T-helper 22 cell (primary cell): ENCODE measurements around the gene UGDH.
A peak's percentile ranks its signal among the peaks of the same experiment; 100 is the strongest.
"Not testable (repeated sequence)": the region's sequence is repeated elsewhere in the genome, so short reads cannot be mapped to it uniquely, and the experiment has no call there.

Experiments
- DNase-seq: peaks from one replicate; pipeline ENCODE4 v3.0.0-alpha.2; 2020; ENCODE audit warnings: low read depth

Gene UGDH

DNA sequence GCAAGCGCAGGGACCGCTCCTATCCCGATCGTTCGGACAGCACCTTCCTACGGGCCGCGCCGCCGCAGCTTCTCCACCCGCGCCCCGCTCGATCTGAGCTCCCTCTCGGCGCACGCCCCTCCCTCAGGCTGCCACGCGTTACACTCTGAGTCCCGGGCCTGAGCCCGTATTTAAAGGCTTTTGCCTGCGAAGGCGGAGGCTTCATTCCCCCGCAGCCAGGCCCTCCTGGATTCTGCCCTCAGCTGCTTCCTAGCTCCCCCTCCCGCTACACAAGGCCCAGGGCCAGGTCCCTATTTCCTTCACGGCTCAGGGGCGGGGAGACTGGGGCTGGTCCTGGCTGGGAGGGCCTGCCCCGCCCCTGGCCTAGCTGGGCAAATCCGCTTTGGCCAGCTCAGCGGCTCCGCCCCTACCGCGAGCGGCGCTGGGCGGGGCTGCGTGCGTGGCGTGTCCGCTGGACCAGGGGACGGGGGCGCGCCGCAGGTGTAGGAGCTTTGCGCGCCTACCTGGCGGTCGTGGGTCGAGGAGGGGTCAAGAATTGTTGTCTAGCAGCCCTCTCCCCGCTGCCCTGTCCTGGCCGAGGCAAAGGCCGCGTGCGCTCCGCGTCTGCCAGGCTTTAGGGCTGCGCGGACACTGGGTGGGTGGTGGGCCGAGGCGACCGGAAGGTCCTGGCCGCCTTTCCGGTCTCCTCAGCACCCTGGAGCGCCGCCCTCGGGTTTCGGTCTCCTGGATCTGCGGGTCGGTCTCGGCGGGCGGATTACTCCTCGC is at the start of gene UGDH:
UGDH (minus strand) TSS at position 144 of the 765 bp plus-strand sequence. CDS start 5,927 bp downstream, outside the sequence.
- peak; percentile 89 for DNase-seq

DNA sequence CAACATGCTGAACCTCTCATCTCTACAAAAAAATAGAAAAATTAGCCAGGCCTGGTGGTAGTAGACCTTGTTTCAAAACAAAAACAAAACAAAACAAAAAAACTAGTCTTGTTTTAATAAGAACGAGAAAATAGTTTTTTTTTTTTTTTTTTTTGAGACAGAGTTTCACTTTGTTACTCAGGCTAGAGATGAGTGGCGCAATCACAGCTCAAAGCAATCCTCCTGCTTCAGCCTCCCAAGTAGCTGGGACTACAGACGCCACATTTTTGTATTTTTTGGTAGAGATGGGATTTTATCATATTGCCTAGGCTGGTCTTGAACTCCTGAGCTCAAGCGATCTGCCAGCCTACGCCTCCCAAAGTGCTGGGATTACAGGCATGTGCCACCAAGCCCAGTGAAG is 47.7 kb upstream of the UGDH start:
- DNase-seq, result no peak

DNA sequence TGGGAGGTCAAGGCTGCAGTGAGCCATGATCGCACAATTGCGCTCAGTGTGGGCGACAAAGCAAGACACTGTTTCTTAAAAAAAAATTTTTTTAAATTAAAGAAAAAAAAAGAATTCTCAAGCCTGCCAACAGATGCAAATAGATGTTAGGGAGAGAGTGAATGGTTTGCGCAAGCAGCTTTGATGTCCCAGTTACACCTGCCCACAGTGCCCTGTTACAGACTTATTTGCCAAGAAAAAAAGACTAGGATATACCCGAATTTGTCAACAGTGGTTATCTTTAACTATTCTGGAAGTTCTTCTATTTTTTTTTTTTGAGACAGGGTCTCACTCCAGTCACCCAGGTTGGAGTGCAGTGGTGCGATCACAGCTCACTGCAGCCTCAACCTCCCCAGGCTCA is 44.3 kb upstream of the UGDH start:
- DNase-seq, result no peak

DNA sequence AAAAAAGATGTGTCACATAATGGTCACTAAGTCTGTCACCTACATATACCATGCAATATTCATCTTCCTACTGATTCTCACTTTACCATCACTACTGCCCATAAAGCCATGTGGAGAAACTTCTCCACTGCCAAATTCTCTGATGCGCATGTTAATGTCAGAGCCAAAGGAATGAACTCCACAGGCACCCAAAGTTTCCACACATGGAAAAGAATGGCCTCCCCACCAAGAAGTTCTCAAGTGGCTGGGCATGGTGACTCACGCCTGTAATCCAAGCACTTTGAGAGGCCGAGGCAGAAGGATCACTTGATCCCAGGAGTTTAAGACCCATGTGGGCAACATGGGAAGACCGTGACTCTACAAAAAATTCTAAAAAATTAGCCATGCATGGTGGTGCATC is 43.8 kb upstream of the UGDH start:
- no peak for DNase-seq

DNA sequence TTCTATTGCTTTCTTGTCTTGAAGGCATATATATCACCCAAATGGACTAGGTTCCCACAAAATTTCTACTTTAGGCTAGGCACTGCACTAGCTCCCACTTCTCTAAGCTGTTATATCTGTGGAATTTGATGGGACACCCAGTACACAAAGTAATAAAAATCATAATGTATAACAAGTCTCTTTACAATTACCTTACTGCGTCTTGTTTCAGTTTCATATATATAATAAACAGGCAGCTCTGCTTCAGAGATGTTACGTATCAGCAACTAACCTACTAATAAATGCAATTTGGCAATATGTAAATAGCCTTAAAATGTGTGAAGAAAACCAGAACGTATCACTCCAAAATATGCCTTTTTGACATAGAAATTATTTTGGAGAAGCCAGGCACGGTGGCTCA is 42.0 kb upstream of the UGDH start:
- no peak for DNase-seq

DNA sequence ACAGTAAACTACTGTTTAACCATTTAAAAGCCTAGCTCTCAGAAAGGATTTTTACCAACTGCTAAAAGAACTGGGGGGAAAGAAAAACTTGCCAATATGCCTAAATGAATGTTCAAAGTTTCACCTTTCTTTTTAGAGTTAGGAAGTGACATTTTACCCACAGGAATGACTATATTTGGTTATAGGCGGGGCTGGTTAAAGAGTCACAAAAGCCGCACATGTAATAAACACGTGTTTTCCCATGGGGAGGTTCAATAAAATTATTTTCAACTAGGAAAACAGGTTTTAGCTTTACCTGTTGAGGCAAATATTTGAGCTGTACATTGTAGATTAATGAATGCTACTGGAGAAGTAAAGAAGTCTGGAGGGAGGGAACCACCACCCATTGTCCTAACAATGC is 41.6 kb upstream of the UGDH start:
- DNase-seq, result no peak

DNA sequence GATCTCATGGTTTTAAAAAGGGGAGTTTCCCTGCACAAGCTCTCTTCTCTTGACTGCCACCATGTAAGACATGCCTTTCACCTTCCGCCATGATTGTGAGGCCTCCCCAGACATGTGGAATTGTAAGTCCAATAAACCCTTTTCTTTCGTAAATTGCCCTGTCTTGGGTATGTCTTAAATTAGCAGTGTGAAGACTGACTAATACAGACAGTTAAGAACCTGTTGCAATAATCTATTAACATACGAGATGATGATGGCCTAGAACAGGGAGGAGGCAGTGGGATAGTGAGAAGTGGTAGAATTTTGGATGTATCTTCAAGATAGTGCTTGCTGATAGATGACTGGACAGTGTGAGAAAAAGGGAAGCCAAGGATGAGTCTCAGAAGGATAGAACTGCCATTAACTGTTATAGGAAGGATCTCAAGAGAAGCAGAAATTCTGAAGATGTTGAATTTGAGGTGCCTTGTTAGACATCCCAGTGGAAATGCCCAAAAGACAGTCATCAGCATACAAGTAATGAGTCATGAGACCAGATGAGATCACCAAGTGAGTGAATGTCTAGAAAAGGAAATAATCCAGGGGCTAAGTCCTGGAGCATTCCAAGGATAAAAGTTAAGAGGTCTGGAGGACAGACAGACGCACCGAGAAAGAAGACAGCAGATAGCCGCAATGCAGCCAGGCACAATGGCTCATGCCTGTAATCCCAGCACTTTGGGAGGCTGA is 38.8 kb upstream of the UGDH start:
- no peak for DNase-seq

DNA sequence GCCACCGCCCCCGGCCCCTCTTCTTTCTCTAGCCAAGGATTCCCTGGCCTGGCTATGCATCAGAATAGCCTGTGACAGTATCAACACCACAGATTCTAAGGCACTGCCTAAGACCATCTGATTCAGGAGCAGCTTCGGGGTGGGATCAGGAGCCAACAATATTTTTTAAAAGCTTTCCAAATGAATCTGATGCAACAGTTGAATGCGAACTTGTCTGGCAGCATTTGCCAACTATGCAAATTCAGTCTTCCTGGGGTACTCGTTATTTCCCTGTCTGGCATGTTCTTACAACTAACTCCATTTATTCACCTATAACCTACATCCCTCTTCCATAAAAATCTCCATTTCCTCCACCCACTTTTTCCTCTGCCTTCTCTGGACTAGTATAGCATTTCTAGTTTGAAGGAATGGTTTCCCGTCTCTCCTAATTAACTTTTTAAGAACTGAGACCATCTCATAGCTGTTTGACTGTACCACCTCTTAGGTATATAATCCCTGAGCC is 36.2 kb upstream of the UGDH start:
- no peak for DNase-seq

DNA sequence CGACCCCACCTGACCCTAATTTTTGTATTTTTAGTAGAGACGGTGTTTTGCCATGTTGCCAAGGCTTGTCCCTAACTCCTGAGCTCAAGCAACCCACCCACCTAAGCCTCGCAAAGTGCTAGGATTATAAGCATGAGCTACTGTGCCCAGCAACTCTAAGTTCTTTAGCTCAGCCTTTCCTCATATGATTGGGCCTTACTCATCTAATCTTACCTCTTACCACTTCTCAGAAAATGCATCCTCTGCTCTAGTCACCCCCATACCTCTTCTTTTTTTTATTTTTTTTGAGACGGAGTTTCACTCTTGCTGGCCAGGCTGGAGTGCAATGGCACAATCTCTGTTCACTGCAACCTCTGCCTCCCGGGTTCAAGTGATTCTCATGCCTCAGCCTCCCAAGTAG is 35.6 kb upstream of the UGDH start:
- DNase-seq, result no peak

DNA sequence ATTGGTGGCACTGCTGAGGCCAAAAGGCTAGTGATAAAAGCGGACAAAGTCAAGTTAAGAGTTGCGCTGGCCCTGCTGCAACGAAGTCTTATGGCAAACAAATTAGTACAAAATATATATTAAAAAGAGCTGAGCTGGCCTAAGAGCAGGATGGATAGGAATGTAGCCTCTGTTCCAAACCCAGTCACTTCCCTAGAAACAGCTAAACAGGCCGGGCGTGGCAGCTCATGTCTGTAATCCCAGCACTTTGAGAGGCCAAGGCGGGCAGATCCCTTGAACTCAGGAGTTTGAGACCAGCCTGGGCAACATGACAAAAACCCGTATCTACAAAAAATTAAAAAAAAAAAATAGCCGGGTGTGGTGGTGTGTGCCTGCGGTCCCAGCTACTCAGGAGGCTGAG is 32.4 kb upstream of the UGDH start:
- no peak for DNase-seq

DNA sequence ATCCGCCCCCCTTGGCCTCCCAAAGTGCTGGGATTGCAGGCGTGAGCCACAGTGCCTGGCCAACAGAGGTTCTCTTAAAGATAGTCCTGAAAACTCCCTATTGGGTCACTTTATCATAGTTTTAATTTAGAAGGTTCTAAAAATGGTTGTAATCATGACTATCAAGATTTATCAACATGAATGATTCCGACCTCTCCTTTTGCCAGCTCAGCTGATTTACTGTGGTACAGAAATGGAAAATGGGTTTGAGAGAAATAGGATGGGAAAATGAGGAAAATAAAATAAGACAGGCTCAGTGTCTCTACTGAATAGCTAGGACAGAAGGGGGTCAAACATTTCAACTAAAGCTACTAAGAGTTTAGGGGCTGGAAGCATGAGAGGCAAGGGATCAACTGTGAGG is 28.2 kb upstream of the UGDH start:
- DNase-seq, result no peak

DNA sequence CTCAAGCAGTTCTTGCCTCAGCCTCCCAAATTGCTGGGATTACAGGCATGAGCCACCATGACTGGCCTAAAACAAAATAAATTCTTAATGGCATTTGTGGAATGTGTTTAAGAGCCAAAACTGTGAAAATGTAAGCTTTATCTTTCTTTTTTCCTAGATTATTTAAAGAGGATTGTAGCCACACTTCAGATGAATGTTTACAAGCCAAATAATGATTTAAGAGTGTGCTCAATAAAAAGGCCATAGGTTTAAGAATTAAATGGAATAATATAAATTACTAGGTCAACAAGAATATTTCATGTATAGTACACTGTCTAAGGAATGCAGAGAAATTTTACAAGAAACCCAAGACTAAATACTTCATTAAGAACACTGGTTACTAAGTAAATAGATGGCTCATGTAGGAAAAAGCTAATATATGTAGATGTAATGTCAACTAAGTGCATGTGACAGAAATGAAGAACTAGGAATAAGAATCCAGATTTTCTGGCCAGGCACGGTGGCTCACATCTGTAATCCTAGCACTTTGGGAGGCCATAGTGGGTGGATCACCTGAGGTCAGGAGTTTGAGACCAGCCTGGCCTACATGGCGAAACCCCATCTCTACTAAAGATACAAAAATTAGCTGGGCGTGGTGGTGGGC is 21.3 kb upstream of the UGDH start:
- DNase-seq, result no peak

DNA sequence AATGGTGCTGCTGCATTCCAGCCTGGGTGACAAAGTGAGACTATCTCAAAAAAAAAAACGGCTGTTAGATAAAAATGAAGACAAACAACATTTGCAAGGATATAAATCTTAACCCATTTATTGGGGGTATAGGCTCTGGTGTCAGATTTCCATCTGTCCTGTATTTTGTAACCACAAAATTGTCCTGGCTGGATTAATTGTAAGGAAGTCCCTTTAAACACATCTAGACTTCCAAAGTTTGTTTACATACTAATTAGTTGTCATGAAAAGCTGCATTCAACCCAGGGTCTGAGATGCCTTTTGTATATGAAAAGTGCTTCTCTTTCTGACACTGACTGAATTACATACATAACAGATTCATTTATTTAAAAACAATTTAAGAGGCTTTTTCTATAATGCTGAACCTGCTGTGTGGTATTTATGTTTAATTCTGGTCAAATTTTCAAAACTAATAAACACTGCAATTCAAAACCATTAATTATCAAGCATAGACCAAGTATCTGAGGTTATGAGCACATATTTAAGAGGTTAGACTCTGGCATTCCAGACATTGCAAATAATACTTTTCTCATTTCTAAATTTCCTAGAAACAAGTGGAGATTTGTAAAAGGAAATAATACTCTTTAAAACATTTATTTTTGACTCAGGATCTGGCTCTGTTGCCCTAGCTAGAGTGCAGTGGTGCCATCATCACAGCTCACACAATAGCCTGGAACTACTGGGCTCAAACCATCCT is 17.5 kb upstream of the UGDH start:
- DNase-seq, result no peak

DNA sequence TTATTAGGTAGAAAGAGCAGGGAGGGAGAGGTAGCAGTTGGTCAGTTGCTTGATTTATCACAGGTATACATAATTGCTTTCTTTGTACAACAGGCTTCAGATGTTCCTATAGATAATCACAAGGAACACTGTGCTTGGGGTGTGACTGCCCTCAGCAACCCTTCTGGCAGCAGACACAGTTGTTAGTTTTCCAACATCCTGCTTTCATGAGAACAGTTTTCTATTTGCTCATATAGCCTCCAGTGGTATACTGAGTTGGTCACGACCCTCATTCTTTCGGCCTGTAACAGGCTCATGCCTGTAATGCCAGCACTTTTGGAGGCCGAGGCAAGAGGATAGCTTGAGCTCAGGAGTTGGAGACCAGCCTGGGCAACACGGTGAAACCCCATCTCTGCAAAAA is 16.8 kb upstream of the UGDH start:
- DNase-seq, result not testable (repeated sequence)

DNA sequence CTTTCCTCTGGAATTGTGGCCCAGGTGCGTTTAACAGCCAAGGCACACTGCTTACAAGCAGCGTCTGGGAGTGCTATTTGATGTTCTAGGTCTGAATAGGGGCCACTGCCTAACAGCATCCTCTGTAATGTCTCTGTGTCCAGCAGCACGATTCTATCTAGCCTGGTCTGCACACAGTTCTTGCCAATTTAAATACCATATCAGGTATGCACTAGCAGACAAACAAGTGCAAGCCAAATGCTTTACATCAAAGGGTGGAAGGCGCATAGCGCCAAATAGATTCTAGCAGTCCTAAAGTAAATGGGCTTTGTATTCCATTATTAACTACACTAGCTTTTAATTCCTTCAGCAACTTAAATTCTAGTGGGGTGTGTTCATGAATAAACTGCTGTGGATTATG is 15.8 kb upstream of the UGDH start:
- DNase-seq, result no peak

DNA sequence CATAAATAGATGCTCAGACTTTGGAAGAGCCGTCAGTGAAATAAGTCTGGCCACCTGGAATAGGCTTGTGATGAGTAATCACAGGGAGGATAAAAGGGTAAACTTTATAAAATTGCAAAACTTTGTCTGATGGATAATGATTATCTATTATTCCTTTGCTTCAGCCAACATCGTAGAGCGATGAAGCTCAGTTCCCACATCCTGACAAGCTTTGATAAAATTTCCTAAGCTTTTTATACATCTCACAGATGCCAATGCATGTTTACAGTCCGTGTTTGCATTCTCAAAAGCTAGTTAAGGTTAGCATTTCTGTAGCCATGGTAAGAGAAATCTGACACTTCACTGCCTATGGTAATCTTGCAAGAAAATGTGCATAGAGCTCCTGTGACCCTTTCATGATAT is 15.4 kb upstream of the UGDH start:
- DNase-seq, result no peak

DNA sequence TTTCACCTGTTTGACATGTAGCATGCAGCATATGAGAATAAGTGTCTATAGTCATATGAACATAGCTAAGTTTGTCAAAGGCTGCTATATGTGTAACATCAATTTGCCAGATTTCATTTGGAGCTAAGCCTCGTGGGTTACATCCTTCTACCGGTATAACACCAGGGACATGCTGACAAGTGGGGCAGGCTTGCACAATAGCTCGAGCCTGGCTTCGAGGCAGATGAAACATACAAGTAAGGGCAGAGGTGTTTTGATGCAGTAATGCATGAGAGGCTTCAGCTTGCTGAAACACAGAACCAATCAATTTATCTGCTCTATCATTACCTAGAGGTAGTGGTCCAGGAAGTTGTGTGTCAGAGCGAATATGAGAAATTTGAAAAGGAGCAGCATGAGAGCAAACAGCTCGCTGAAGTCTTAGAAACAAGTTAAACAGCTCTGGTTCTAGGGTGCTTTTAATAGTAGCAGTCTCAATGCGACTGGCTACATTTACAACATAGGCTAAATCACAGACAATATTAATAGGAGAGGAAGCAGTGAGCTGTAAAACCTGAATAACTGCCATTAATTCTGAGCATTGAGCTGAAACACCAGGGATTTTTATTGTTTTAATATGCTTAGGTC is 14.9 kb upstream of the UGDH start:
- DNase-seq, result no peak

DNA sequence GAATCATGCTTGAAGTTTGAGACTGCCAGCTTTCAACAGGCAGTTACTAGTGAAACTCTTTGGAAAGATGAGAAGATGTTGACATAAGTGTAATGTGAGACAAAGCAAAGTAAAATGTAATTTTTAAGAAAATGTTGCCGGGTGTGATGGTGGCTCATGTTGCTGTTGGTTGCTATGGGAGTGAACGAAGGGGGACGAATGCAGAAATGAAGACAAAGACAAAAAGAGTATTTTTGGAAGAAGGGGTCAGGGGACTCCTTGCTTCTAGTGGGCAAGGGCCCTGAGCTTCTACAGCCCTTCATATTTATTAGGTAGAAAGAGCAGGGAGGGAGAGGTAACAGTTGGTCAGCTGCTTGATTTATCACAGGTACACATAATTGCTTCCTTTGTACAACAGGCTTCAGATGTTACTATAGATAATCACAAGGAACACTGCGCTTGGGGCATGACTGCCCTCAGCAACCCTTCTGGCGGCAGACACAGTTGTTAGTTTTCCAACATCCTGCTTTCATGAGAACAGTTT is 11.9 kb upstream of the UGDH start:
- DNase-seq, result no peak

DNA sequence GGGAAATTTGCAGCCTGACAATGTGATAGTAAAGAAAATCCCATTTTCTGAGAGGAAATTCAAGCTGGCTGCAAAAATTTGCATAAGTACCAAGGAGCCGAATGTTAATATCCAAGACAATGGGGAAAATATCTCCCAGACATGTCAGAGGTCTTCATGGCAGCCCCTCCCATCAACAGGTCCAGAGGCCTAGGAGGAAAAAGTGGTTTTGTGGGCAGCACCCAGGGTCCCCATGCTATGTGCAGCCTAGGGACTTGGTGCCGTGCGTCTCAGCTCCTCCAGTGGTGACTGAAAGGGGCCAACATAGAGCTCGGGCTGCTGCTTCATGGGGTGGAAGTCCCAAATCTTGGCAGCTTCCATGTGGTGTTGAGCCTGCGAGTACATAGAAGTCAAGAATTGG is 6.3 kb upstream of the UGDH start:
- DNase-seq, result no peak

DNA sequence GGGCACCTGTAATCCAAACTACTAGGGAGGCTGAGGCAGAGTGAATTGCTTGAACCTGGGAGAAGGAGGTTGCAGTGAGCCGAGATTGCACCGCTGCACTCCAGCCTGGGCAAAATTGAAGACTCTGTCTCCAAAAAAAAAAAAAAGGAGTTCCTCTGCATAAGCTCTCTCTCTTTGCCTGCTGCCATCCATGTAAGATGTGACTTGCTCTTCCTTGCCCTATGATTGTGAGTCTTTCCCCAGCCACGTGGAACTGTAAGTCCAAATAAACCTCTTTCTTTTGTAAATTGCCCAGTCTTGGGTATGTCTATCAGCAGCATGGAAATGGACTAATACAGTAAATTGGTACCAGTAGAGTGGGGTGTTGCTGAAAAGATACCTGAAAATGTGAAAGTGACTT is 5.0 kb upstream of the UGDH start:
- DNase-seq, result not testable (repeated sequence)

DNA sequence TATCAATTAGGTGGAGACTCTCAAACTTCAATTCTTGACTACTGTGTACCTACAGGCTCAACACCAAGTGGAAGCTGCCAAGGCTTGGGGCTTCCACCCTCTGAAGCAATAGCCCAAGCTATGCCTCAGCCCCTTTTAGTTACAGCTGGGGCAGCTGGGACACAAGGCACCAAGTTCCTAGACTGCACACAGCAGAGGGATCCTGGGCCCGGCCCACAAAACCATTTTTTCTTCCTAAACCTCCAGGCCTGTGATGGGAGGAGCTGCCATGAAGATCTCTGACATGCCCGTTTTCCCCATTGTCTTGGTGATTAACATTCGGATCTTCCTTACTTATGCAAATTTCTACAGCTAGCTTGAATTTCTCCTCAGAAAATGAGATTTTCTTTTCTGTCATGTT is 3.4 kb upstream of the UGDH start:
- no peak for DNase-seq

DNA sequence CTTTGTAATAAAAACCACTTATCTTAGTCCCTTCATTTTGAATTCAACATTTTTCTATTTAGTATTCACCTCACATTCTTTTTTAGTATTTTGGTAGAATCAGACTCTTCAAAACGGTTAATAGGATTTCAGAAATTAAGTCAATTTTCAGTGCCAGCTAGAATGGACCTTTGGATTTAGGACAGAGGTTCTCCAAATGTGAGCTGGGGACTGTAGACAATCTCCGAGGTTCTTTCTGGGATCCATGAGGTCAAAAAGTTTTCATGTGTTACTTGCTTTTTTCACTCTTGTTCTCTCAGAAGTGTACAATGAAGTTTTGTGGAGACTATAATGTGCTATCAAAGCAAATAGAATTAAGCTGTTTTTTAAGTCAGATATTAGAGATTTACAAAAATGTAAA is 2.3 kb upstream of the UGDH start:
- DNase-seq, result no peak
